NCI-H1417 (cell line): Measurements from ENCODE around the gene DIAPH3.

Experiments used
- DNase-seq, 3 experiments: peaks; one replicate each; lab custom pipeline; 2025; lab: John Stamatoyannopoulos, UW

DIAPH3 gene

DNA sequence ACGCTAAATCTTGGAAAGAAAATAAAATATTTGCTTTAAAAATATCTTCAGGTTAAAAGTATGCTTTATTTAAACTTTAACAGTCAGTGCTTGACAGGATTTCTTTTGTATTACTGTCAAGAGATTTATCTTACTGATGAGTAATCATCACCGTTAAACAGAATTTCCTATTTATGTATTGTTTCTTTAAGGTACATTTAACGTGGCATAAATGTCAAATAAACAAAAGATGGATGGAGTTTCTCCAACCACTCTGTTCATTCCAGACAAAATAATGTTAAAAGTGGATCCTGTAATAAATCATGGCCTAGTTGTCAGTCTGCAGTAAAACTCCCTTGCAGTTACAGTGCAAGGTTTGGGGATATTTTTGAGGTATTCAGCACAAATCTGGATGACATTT is 298.3 kb downstream of the DIAPH3 start:
- DNase-seq: peak in 1 of 3 experiments; percentile 70

- no peak for DNase-seq
Observed at GRCh38 chr13:59863621-59864020, 300.1 kb downstream of the DIAPH3 start.

- DNase-seq: peak in 1 of 3 experiments; percentile 39
Observed at GRCh38 chr13:59861676-59862075, 302.1 kb downstream of the DIAPH3 start.

GRCh38 chr13:59856281-59856810 is 307.4 kb downstream of the DIAPH3 start:
- no peak for DNase-seq

DNA sequence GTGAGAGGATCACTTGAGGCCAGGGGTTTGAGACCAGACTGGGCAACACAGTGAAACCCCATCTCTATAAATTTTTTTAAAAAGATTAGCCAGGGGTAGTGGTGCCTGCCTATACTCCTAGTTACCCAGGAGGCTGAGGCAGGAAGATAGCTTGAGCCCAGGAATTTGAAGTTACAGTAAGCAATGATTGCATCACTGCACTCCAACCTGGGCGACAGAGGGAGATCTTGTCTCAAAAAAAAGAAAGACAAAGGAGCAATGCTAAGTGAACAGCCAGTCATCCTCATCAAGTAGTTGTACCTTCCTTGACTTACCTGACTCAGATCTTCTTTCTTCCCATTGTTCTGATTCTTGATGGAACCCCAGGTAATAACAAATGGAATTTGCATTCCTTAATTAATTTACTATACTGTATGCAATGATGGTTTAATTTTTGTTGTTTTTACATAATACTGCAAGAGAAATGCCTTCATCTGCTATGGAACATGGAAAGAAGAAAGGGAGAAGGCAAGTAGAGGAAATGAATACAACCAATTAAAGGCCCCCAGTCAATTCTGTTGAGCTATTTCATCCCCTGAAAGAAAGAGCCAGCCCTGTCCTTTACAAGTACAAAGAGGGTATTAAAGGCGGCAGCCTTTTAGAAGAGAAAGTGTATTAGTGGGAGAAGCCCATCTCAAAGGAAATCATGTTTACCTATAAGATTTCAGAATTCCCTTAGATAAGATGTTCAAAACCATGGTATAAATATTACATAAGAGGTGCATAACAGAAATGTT is 316.7 kb downstream of the DIAPH3 start:
- no peak for DNase-seq

- no peak for DNase-seq
Observed at GRCh38 chr13:59843040-59843439, 320.7 kb downstream of the DIAPH3 start.

DNA sequence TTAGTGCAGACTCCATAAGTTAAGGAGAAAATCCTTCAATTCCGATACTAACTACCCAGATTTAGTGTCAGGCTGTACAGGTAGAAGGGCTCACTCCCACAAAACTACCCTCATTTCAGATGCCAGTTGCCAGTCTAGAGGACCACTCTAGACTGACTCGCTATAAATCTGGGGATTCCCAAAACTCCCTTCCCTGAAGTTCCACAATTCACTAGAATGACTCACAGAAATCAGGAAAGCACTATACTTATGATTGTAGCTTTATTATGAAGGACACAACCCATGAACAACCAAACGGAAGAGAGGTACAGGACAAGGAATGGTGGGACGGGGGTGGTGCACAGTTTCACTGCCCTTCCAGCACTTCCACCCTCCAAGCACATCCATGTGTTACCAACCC is 321.2 kb downstream of the DIAPH3 start:
- DNase-seq: no peak

DNA sequence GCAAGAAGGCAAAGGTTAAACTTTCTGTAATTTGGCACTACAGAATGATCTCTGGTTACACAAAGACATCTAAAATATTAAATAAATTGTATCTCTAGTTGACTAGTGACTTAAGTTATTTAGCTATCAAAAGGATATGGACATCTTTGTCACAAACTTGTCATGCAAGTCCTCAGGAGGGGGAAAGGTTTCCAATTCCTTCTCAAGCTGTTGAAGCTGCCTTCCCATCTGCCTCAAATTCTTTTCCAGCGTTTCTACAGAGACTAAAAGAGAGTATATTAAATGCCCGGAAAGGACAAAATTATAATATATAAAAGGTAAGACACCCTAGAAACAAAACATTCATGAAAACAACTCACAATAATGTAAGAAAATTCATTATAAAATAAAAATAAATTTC is 324.5 kb downstream of the DIAPH3 start:
- DNase-seq: no peak

GRCh38 chr13:59837101-59837500 is 326.6 kb downstream of the DIAPH3 start:
- DNase-seq: peak in 1 of 3 experiments; percentile 33

GRCh38 chr13:59835569-59835968 is 328.2 kb downstream of the DIAPH3 start:
- no peak for DNase-seq

GRCh38 chr13:59834801-59835200 is 328.9 kb downstream of the DIAPH3 start:
- no peak for DNase-seq

DNA sequence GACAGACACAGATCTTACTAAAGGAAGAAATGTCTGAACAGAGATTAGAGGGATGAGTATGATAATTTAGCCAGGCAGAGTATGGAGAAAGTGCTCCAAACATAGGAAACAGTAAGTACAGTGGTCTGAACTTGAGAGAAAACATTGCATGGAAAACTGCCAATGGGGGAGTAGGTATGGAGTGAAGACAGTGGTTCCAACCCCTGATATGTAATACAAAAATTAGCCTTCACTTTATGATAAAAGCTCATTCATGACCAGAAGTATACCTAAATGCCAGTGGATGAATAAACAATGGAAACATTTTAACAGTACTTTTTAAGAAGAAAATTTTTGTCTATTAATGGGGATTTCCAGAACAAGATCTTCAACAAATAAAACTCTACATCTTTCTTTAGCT is 334.0 kb downstream of the DIAPH3 start:
- no peak for DNase-seq

- DNase-seq: no peak
Observed at GRCh38 chr13:59823486-59823885, 340.2 kb downstream of the DIAPH3 start.

GRCh38 chr13:59809564-59809963 is 354.2 kb downstream of the DIAPH3 start:
- DNase-seq: no peak

DNA sequence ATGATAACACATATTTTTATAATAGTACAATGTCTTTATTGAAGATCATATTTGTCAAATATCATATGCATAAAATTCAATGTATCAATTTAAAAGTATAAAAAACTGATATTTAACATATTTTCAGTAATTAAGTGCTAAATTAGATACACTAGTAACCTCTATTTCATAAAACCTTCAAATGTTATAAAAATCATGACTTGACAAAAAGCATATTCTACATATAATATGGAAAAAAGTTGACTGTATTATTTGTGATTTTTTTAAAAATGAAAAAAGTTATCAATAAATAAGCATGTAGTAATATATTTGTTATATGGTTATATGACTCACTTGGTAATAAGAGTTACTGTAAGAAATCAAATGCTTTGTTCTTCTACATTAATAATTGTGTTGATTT is 356.9 kb downstream of the DIAPH3 start:
- DNase-seq: no peak

GRCh38 chr13:59801107-59801880 is 362.4 kb downstream of the DIAPH3 start:
- DNase-seq: peak in 1 of 3 experiments; percentile 68

DNA sequence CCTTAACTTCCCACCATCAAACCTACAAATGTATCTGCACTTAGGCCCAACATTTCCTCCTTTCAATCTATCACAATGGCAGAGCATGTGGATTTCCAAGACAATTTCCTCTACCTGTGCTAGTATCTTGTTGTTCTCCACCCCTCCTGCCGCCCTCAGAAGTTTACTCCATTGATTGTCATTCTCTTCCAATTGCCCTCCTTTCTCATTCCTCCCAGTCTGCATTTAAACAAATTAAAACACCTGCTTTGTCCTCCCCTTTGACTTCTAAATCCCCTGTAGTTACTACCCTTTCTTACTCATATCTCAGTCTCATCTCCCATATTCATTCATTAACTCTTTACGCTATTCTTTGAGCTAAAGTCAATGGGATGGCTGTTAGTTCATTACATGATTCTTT is 370.6 kb downstream of the DIAPH3 start:
- DNase-seq: no peak

GRCh38 chr13:59790626-59791025 is 373.1 kb downstream of the DIAPH3 start:
- no peak for DNase-seq

- no peak for DNase-seq
Observed at GRCh38 chr13:59789558-59789957, 374.2 kb downstream of the DIAPH3 start.

GRCh38 chr13:59787679-59788078 is 376.0 kb downstream of the DIAPH3 start:
- no peak for DNase-seq

GRCh38 chr13:59782696-59783095 is 381.0 kb downstream of the DIAPH3 start:
- no peak for DNase-seq

- no peak for DNase-seq
Observed at GRCh38 chr13:59780058-59780457, 383.7 kb downstream of the DIAPH3 start.
